Keratinocyte (primary cell): Measurements from ENCODE around the gene DCLK1. TPM values are rescaled to one million over a fixed set of nuclear protein-coding genes. Genes with fewer than 3 reads are reported as not detected.

Experiments used
- DNase-seq: peaks from one replicate; pipeline ENCODE4 v3.0.0-alpha.2; 2011; ENCODE audit warnings: low read depth, missing footprints, low spot score
- FAIRE-seq: peaks from 2 replicates; lab custom pipeline; 2011; peaks lifted over from hg19 to GRCh38; lab: Jason Lieb, UNC
- H2AFZ ChIP-seq: 2 replicates; pipeline ENCODE4 v1.6.0; 2012; ENCODE audit warnings: low read length, control low read depth, inconsistent platforms; ENCODE audit not compliant: control insufficient read depth
- H3K27ac ChIP-seq: 2 replicates; pipeline ENCODE4 v1.5.1; 2011; ENCODE audit warnings: low read length; ENCODE audit not compliant: control insufficient read depth, insufficient read depth
- H3K27me3 ChIP-seq: 3 replicates; pipeline ENCODE4 v1.6.0; 2011; ENCODE audit warnings: low read length; ENCODE audit not compliant: control insufficient read depth, insufficient read depth; ENCODE audit errors: extremely low read depth
- H3K36me3 ChIP-seq, 2 experiments: 2 replicates in 1 of 2; 3 replicates in 1 of 2; pipeline ENCODE4 v1.5.1; 2011; ENCODE audit warnings: low read length in 2 of 2, mild to moderate bottlenecking in 1 of 2; ENCODE audit not compliant: control insufficient read depth in 2 of 2, insufficient read depth in 2 of 2; ENCODE audit errors: extremely low read depth in 1 of 2
- H3K4me1 ChIP-seq: 3 replicates; pipeline ENCODE4 v1.5.1; 2011; ENCODE audit warnings: low read length; ENCODE audit not compliant: control insufficient read depth, insufficient read depth; ENCODE audit errors: extremely low read depth
- H3K4me2 ChIP-seq: 3 replicates; pipeline ENCODE4 v1.6.0; 2011; ENCODE audit warnings: low read depth, low read length; ENCODE audit not compliant: control insufficient read depth, insufficient read depth; ENCODE audit errors: extremely low read depth
- H3K4me3 ChIP-seq, 3 experiments: fragments of 200-600 bp in 1 of 3; sonication (generic) in 1 of 3; 2 replicates in 2 of 3; 3 replicates in 1 of 3; pipeline ENCODE4 v1.5.1; 2011 to 2016; ENCODE audit warnings: low read length in 3 of 3, mild to moderate bottlenecking in 3 of 3, control low read depth in 2 of 3, inconsistent platforms in 1 of 3, low read depth in 1 of 3, mixed read lengths in 1 of 3, mixed run types in 1 of 3, moderate library complexity in 1 of 3; ENCODE audit not compliant: control insufficient read depth in 2 of 3, insufficient read depth in 2 of 3; ENCODE audit errors: extremely low read depth in 1 of 3
- H3K79me2 ChIP-seq: 2 replicates; pipeline ENCODE4 v1.6.0; 2012; ENCODE audit warnings: low read length; ENCODE audit not compliant: control insufficient read depth, insufficient read depth
- H3K9ac ChIP-seq: 3 replicates; pipeline ENCODE4 v1.6.0; 2011; ENCODE audit warnings: low read length; ENCODE audit not compliant: control insufficient read depth, insufficient read depth; ENCODE audit errors: extremely low read depth
- H3K9me1 ChIP-seq: 3 replicates; pipeline ENCODE4 v1.6.0; 2011; ENCODE audit warnings: low read length; ENCODE audit not compliant: control insufficient read depth, insufficient read depth; ENCODE audit errors: extremely low read depth
- H3K9me3 ChIP-seq: 2 replicates; pipeline ENCODE4 v1.5.1; 2012; ENCODE audit warnings: low read depth, low read length; ENCODE audit not compliant: control insufficient read depth
- H4K20me1 ChIP-seq: 3 replicates; pipeline ENCODE4 v1.6.0; 2011; ENCODE audit warnings: low read length; ENCODE audit not compliant: control insufficient read depth, insufficient read depth; ENCODE audit errors: extremely low read depth
- CTCF ChIP-seq, 3 experiments: IDR thresholded peaks in 1 of 3; conservative IDR thresholded peaks in 1 of 3; optimal IDR thresholded peaks in 1 of 3; 2 replicates in 2 of 3; 3 replicates in 1 of 3; pipeline versions ENCODE3 to v1.5.1; 2011; ENCODE audit warnings: low read length in 3 of 3, mild to moderate bottlenecking in 3 of 3, moderate library complexity in 2 of 3, control low read depth in 1 of 3, inconsistent platforms in 1 of 3; ENCODE audit not compliant: insufficient read depth in 2 of 3; ENCODE audit errors: extremely low read depth in 1 of 3
- EZH2 ChIP-seq: IDR thresholded peaks from one replicate; pipeline ENCODE4 v1.6.1; 2012; ENCODE audit warnings: inconsistent platforms, mild to moderate bottlenecking, low read length, moderate library complexity
- dilution Hi-C: fragments of 300-500 bp; cut with MboI; formaldehyde crosslinking; loops from one replicate; pipeline ENCODE4 v1.7.0; 2020; ENCODE audit warnings: low sequenced_read_pairs; ENCODE audit not compliant: extremely low pct_ligation_motif_present
- polyA plus RNA-seq, 5 experiments: library from polyadenylated mRNA; depleted of rRNA in 3 of 5; stranded (reverse) in 3 of 5; stranded (forward) in 1 of 5; unstranded in 1 of 5; fragments of >200 nt; gene quantifications; 1 replicate in 1 of 5; 2 replicates in 3 of 5; 3 replicates in 1 of 5; pipeline versions ENCODE4 v1.2.1 to v1.2.3, GENCODE V29; 2011 to 2012; ENCODE audit warnings: missing spikeins in 2 of 5, low read depth in 1 of 5, low replicate concordance in 1 of 5

DCLK1 gene
- polyA plus RNA-seq, 1 donor (not counting 4 experiments of a cell fraction or from before 2014, with no cell fraction given): 0.04 TPM

GRCh38 chr13:35906636-35907035 lies 224.5 kb downstream of the DCLK1 start:
- Histone ChIP-seq H3K27ac (no peak overlapping the region), H3K4me3 (no peak overlapping the region), H4K20me1 (no peaks in the 10 kb centered on the region), H3K4me2 (no peak overlapping the region), H3K36me3 (no peaks in the 10 kb centered on the region), H3K27me3 (no peaks in the 10 kb centered on the region), H3K9me1 (no peaks in the 10 kb centered on the region), H3K4me1 (no peaks in the 10 kb centered on the region), H3K9ac (no peak overlapping the region), H3K9me3 (no peaks in the 10 kb centered on the region), H2AFZ (no peak overlapping the region), H3K79me2 (no peaks in the 10 kb centered on the region)
- no peak for FAIRE-seq
- TF ChIP-seq CTCF (optimal IDR thresholded peaks at IDR 0.05 in 1 of 3, IDR thresholded peaks at IDR 0.05 in 1 of 3, conservative IDR thresholded peaks at IDR 0.05 in 1 of 3; ENCODE audit: extremely low read depth in 1 of 3, insufficient read depth in 2 of 3, low read length in 3 of 3): no peak
- dilution Hi-C loops: no loop called here
- DNase-seq: no peak

GRCh38 chr13:35903075-35903474 lies 228.1 kb downstream of the DCLK1 start:
- dilution Hi-C loops: no loop called here
- no peak for FAIRE-seq

More at GRCh38 chr13:35903075-35903474, 228.1 kb downstream of the DCLK1 start:
- Histone ChIP-seq H2AFZ (no peak overlapping the region), H3K9me3 (no peaks in the 10 kb centered on the region), H3K79me2 (no peaks in the 10 kb centered on the region), H3K4me3 (no peak overlapping the region), H3K4me2 (no peak overlapping the region), H3K4me1 (no peaks in the 10 kb centered on the region), H3K9ac (no peak overlapping the region), H3K27ac (no peak overlapping the region), H3K9me1 (no peaks in the 10 kb centered on the region), H3K27me3 (no peaks in the 10 kb centered on the region), H3K36me3 (no peaks in the 10 kb centered on the region), H4K20me1 (no peaks in the 10 kb centered on the region)
- DNase-seq: no peak
- TF ChIP-seq CTCF (optimal IDR thresholded peaks at IDR 0.05 in 1 of 3, IDR thresholded peaks at IDR 0.05 in 1 of 3, conservative IDR thresholded peaks at IDR 0.05 in 1 of 3; ENCODE audit: extremely low read depth in 1 of 3, insufficient read depth in 2 of 3, low read length in 3 of 3) (no peak), EZH2 (no peak)
